Cardiac muscle cell (in vitro differentiated cells and primary cell): ENCODE results near the gene TEP1. TPM values are rescaled to one million over a fixed set of nuclear protein-coding genes. Genes with fewer than 3 reads are reported as not detected.

Source experiments
- DNase-seq, 2 donors: peaks; one replicate each; pipeline versions ENCODE4 v3.0.0 to v3.0.0-alpha.2; 2010 to 2017; ENCODE audit warnings: low read depth in 1 of 2, low spot score in 1 of 2
- H3K27ac ChIP-seq: fragments of 200-600 bp; sonication (generic); 2 replicates; pipeline ENCODE4 v1.5.1; 2016
- H3K27me3 ChIP-seq: fragments of 200-600 bp; sonication (generic); 2 replicates; pipeline ENCODE4 v1.6.0; 2016; ENCODE audit warnings: control low read depth
- H3K36me3 ChIP-seq: fragments of 200-600 bp; sonication (generic); 2 replicates; pipeline ENCODE4 v1.5.1; 2016; ENCODE audit warnings: control low read depth
- H3K4me1 ChIP-seq: fragments of 200-600 bp; sonication (generic); 2 replicates; pipeline ENCODE4 v1.8.1; 2017; ENCODE audit warnings: low read depth, mild to moderate bottlenecking, mixed run types
- H3K4me3 ChIP-seq: fragments of 200-600 bp; sonication (generic); 2 replicates; pipeline ENCODE4 v1.5.1; 2016; ENCODE audit warnings: mild to moderate bottlenecking
- H3K9me3 ChIP-seq: fragments of 200-600 bp; sonication (generic); 2 replicates; pipeline ENCODE4 v1.5.1; 2017; ENCODE audit warnings: low read depth, mild to moderate bottlenecking, control low read depth
- CTCF ChIP-seq: IDR thresholded peaks from 2 replicates; pipeline ENCODE4 v1.5.1; 2012; ENCODE audit warnings: low read depth, mild to moderate bottlenecking, low read length
- polyA plus RNA-seq: library from polyadenylated mRNA; unstranded; fragments of >200 nt; fragmentation: Nextera tagmentation; extraction: Ambion mirVana; gene quantifications from 2 replicates; pipeline ENCODE4 v1.2.1, GENCODE V29; 2016
- total RNA-seq: library from RNA; depleted of rRNA; stranded (reverse); fragments of >200 nt; gene quantifications from 2 replicates; pipeline ENCODE4 v1.2.3, GENCODE V29; 2016

TEP1 gene
- total and polyA plus RNA-seq, 2 experiments from 2014 or later: 5.1 to 8.5 TPM

GRCh38 chr14:20435582-20436362 lies 22.5 kb upstream of the TEP1 start, which contains the start of gene KLHL33:
Gene KLHL33 (minus strand): TSS chr14:20436166. CDS start chr14:20435811, 355 bp downstream.
- H3K4me3 ChIP-seq: no peak within 1 kb of the TSS

GRCh38 chr14:20434701-20435581 lies 21.6 kb upstream of the TEP1 start:
- Histone ChIP-seq H3K27ac (no peak overlapping the region), H3K36me3 (no peaks in the 10 kb centered on the region), H3K4me3 (no peak overlapping the region), H3K9me3 (no peaks in the 10 kb centered on the region), H3K27me3 (no peaks in the 10 kb centered on the region), H3K4me1 (no peaks in the 10 kb centered on the region)
- DNase-seq: peak in 1 of 2 donors; percentile 35
- no peak for TF ChIP-seq CTCF

More at GRCh38 chr14:20435582-20436362, 22.5 kb upstream of the TEP1 start, which contains the start of gene KLHL33:
- Histone ChIP-seq H3K27ac (no peak within 1 kb of the TSS), H3K9me3 (no peaks in the 10 kb centered on the region), H3K27me3 (no peaks in the 10 kb centered on the region), H3K4me1 (no peaks in the 10 kb centered on the region), H3K36me3 (no peaks in the 10 kb centered on the region)
- TF ChIP-seq CTCF: no peak
- no peak for DNase-seq

- Histone ChIP-seq H3K36me3 (no peaks in the 10 kb centered on the region), H3K4me3 (no peak overlapping the region), H3K4me1 (no peaks in the 10 kb centered on the region), H3K27me3 (no peaks in the 10 kb centered on the region), H3K9me3 (no peaks in the 10 kb centered on the region), H3K27ac (no peak overlapping the region)
- DNase-seq: no peak
- TF ChIP-seq CTCF: no peak
Measured at GRCh38 chr14:20429801-20430669, 16.7 kb upstream of the TEP1 start.

GRCh38 chr14:20428802-20429201 lies 15.5 kb upstream of the TEP1 start:
- no peak for TF ChIP-seq CTCF
- no peaks in the 10 kb centered on the region for H3K27me3 ChIP-seq
- no peak overlapping the region for H3K27ac ChIP-seq
- H3K36me3 ChIP-seq: no peaks in the 10 kb centered on the region
- no peak overlapping the region for H3K4me3 ChIP-seq
- no peak for DNase-seq
- H3K4me1 ChIP-seq: no peaks in the 10 kb centered on the region
- no peaks in the 10 kb centered on the region for H3K9me3 ChIP-seq

- Histone ChIP-seq H3K27ac (no peak overlapping the region), H3K36me3 (no peaks in the 10 kb centered on the region)
- no peak for TF ChIP-seq CTCF
Measured at GRCh38 chr14:20428010-20428365, 14.7 kb upstream of the TEP1 start.

More at GRCh38 chr14:20428010-20428365, 14.7 kb upstream of the TEP1 start:
- Histone ChIP-seq H3K9me3 (no peaks in the 10 kb centered on the region), H3K4me1 (no peaks in the 10 kb centered on the region), H3K27me3 (no peaks in the 10 kb centered on the region), H3K4me3 (no peak overlapping the region)
- DNase-seq: no peak
